Fibroblast of skin of back (primary cell): Measurements from ENCODE around the gene STX12. TPM values are rescaled to one million over a fixed set of nuclear protein-coding genes. Genes with fewer than 3 reads are reported as not detected.

Experiments used
- DNase-seq: peaks from one replicate; pipeline ENCODE4 v3.0.0-alpha.2; 2013
- polyA plus RNA-seq, 2 experiments: library from polyadenylated mRNA; unstranded; fragments of 120-200 nt; gene quantifications; one replicate each; pipeline ENCODE4 v1.2.1, GENCODE V29; 2013; ENCODE audit not compliant: insufficient read length in 2 of 2

Gene STX12
- polyA plus RNA-seq (2013, experiment 1 of 2; ENCODE audit: insufficient read length), result 48.7 TPM
- polyA plus RNA-seq (2013, experiment 2 of 2; ENCODE audit: insufficient read length), result 67.0 TPM

GRCh38 chr1:27772932-27773825 lies at the start of gene STX12:
STX12 (plus strand) TSS chr1:27773219; CDS start chr1:27773308, 89 bp downstream.
- peak; percentile 100 for DNase-seq

- peak; percentile 14 for DNase-seq
Measured at GRCh38 chr1:27724961-27725373, 48.1 kb upstream of the STX12 start.

- DNase-seq, result peak; percentile 99
Measured at GRCh38 chr1:27725374-27726172, 47.4 kb upstream of the STX12 start, which contains the start of gene FAM76A. FAM76A (plus strand) TSS chr1:27725961; CDS start chr1:27726081, 120 bp downstream.

- DNase-seq, result peak; percentile 52
Measured at GRCh38 chr1:27726173-27727044, 46.6 kb upstream of the STX12 start.

- DNase-seq, result peak; percentile 37
Measured at GRCh38 chr1:27727126-27727525, 45.9 kb upstream of the STX12 start.

GRCh38 chr1:27736252-27736651 lies 36.8 kb upstream of the STX12 start:
- DNase-seq, result no peak

GRCh38 chr1:27741121-27741520 lies 31.9 kb upstream of the STX12 start:
- no peak for DNase-seq

GRCh38 chr1:27744556-27744955 lies 28.5 kb upstream of the STX12 start:
- DNase-seq, result no peak

- DNase-seq, result no peak
Measured at GRCh38 chr1:27745466-27745865, 27.6 kb upstream of the STX12 start.

- DNase-seq, result no peak
Measured at GRCh38 chr1:27752360-27752759, 20.7 kb upstream of the STX12 start.

GRCh38 chr1:27755286-27755685 lies 17.7 kb upstream of the STX12 start:
- no peak for DNase-seq

GRCh38 chr1:27755865-27756264 lies 17.2 kb upstream of the STX12 start:
- DNase-seq, result no peak

- no peak for DNase-seq
Measured at GRCh38 chr1:27759236-27759635, 13.8 kb upstream of the STX12 start.

GRCh38 chr1:27760426-27760825 lies 12.6 kb upstream of the STX12 start:
- no peak for DNase-seq

- DNase-seq, result no peak
Measured at GRCh38 chr1:27762033-27762432, 11.0 kb upstream of the STX12 start.

- no peak for DNase-seq
Measured at GRCh38 chr1:27763358-27763757, 9.7 kb upstream of the STX12 start.

- DNase-seq, result no peak
Measured at GRCh38 chr1:27770293-27770830, 2.7 kb upstream of the STX12 start.

GRCh38 chr1:27772036-27772931 lies 735 bp upstream of the STX12 start:
- DNase-seq, result peak; percentile 73

- peak; percentile 43 for DNase-seq
Measured at GRCh38 chr1:27773826-27774445, 917 bp downstream of the STX12 start.

- DNase-seq, result no peak
Measured at GRCh38 chr1:27774654-27775053, 1.6 kb downstream of the STX12 start.
